HS-27A (cell line): ENCODE measurements around the gene GGACT.
"Not testable (repeated sequence)": the region's sequence is repeated elsewhere in the genome, so short reads cannot be mapped to it uniquely, and the experiment has no call there.

Experiments
- DNase-seq: peaks from one replicate; pipeline ENCODE4 v3.0.0-alpha.2; 2012; ENCODE audit warnings: low read depth, missing footprints

Gene GGACT

DNA sequence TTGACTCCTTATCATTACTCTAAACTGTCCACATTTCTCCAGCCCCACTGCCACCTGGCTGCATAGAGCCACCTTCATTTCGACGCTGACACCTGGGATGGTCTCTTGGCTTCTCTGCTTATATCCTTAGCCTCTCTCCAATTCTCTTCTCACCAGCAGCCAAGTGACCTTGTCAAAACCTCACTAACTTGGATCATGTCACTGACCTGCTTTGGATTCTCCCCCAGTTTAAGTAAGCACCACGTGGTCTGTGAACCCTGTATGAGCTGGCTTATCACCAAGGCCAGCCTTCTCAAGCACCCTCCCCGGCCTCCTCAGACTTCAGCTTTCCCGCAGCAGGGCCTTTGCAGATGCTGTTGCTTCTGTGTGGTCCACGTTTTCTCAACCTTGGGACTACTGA is 12.3 kb upstream of the GGACT start:
- DNase-seq = no peak

DNA sequence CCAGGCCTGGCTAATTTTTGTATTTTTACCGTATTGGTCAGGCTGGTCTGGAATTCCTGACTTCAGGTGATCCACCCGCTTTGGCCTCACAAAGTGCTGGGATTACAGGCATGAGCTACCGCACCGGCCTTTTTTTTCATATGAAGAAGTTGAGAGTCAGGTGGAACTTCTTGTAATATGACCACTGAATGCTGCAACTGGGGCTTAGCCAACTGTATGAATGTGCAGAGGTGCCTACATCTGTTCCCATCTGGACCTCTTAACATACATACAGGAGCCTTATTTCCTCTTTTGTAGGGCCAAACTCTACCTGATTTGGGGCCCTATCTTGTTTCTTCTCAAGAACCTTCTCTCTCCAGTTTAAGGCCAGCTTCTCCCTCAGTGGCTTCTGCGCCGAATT is 11.9 kb upstream of the GGACT start:
- DNase-seq = no peak

DNA sequence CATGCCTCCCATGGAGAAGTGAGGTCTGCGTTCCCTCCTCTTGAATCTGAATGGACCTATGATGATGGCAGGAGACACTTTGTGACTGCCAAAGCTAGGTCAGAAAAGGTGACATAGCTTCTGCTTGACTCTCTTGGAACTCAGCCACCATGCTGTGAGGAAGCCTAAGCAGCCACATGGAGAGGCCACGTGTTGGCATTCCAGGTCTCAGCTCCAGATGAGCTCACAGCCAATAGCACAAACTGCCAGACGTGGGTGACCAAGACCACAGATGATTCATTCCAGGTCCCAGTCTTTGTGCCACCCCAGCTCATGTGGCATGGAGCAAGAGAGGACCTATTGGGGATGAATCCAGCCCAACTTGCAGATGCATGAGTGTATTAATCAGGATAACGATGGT is 8.7 kb upstream of the GGACT start:
- no peak for DNase-seq

DNA sequence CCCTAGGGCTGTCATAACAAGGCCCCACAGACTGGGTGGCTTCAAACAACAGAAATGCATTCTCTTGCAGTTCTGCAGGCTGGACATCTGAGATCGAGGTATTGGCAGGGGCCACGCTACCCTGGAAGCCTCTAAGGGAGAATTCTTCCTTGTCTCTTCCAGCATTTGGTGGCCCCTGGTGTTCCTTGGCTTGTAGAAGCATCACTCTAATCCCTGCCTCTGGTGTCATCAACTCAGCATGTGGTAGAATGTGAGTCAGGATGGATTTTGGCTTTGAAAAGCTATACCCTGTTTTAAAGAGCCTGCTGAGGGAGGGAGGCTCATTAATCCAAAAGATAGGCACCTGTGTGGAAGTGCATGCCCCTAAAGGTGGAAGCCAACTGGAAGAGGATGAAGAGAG is 7.9 kb upstream of the GGACT start:
- DNase-seq = no peak

DNA sequence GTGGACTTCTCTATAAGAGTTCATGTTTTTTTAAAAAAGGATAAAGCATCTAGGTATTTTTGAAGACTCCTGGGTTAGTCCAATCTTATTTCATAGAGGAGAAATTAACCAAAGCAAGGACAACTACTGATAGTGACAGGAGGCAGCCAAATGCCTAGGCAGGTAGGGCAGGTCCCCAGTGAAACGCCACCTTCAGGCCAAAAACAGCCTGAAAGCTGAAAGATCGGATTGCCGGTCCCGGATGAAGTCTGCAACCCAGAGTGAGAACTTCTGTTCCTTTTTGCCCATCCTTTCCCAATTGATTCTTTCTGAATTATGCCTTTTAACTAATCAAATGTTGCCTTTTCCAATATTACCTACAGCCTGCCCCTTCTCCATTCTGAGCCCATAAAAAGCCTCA is 6.1 kb upstream of the GGACT start:
- DNase-seq = no peak

DNA sequence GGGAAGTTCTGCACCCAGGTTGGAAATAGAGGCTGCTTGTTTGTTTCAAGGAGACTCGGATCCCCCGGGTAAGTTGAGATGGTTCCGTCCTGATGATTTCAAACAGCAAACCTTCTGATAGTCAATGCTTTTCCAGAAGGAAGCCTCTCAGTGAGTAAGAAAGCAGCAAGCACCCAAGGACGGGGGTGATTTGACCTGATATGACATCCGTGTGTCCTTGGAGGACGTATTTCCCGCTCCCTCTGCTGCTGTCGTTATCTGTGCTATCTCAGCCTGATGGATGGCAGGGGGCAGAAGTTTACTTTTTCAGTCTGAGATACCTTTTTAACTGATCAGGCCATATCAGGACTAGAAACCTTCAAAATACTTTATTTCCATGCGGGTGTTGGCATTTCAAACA is 5.7 kb upstream of the GGACT start:
- no peak for DNase-seq

DNA sequence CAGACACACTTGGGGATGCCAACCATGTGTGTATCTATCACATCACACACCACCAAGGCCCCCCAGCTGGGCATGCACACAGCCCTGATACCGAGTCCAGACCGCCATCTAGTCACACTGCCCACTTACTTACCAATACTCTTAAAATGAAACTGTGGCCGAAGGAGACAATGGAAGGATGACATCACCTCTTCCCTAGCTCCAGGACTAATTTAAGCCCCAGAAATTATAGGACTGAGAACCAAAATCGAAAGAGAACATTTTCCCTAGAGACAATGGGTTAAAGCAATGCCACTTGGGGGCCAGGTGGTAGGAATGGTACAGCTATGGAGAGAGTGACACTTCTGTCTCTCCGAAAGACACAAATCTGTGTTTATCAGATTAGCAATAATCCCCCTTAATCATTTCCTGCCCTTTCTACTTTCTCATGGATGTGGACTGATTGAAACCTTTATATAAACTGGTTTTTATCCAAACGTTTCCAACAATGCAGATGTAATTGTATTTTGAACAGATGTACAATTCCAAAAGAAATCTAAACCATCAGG is 663 bp upstream of the GGACT start:
- no peak for DNase-seq

DNA sequence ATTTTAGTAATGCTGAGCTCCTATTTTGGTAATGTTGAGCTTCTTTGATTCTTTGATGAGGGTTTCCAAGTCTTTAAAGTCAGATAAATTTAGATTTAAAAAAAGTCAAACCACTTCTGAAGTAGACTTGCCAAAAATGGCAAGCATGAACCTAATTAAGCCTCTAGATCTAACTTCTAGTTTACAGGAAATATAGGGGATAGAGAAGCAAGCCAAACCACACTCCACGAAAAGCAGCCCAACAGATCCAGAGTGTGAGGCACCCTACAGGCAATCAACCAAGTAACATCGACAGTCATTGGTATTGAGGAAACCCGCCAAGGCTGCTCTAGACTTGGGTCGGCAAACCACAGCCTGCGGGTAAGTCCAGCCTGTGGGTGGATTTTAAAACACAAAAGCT is 3.7 kb downstream of the GGACT start:
- DNase-seq = no peak

DNA sequence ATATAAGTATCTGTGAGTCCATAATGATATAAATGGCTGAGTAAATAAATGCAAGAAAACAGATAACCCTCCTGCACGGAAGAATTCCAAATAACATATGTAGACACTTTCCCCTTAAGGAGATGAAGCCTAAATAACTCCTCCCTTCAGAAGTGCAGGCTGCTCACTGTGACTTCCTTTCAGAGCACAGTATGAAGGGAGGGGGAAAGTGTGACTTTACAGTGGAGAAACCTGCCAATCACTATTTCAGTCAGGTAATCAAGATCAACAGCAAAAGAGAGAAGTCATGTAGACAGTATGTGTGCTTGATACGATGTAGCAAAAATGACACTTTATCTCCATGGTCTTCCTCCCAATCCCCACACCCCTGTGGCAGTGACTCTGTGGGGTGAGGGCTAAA is 7.1 kb downstream of the GGACT start:
- DNase-seq = no peak

DNA sequence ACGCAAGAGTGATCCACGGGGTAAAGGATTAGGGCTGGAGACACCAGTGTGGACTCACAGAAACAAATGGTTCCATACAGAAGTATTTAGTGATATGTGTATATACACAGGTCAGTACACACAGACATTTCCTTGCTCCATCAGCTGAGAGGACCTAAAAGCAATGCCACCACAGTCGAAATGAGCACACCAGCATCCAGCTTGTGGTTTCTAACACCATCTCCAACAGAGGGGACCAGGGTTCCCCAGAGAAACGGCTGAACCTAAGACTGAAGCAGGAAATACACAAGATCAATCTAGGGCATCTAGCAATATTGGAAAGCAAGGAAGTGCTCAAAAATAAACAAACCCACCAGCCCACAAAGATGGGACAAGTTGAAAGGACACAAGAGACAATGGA is 7.6 kb downstream of the GGACT start:
- DNase-seq = no peak

DNA sequence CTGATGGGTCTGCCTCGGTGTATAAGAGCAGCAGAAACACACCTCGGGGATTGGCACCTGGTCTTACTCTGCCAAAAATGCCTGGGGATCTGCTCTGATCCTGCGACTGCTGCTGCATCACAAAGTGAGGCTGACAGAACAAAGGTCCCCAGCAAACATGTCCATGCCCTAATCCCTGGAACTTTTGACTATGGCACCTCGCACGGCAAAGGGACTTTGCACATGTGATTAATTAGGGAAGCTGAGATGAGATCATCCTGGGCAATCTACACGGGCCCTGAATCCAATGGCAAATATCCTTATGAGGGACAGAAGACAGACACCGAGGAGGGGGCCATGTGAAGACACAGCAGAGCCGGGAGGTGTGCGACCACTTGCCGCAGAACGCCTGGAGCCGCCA is 8.5 kb downstream of the GGACT start:
- no peak for DNase-seq

DNA sequence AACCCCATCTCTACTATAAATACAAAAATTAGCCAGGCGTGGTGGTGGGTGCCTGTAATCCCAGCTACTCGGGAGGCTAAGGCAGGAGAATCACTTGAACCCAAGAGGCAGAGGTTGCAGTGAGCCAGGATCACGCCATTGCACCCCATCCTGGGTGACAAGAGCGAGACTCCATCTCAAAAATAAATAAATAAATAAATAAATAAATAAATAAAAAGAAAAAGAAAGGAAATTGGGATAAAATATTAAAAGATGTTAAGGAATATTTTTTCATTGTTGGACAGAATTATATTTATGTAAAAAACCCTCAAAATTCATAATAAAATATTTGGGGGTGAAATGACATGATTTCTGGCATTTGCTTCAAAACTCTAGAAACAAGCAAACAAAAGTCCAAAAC is 11.3 kb downstream of the GGACT start:
- not testable (repeated sequence) for DNase-seq

DNA sequence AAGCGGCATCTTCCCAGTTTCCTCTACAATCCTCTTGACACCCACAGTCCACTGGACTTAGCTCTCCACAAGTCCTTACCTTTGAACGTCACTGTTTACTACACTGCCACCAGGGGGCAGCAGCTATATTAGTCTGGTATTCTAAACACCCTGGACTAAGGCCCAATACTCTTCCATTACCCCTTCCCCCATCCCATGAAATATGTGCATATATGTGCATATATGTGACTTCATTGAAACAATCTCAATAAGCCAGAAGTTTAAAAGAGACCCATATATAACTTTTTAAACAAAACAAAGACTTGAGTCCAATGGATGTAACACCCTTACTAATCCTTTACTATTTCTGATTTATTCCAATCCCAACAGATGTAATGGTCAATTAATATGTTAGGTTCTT is 15.5 kb downstream of the GGACT start:
- peak; percentile 30 for DNase-seq

DNA sequence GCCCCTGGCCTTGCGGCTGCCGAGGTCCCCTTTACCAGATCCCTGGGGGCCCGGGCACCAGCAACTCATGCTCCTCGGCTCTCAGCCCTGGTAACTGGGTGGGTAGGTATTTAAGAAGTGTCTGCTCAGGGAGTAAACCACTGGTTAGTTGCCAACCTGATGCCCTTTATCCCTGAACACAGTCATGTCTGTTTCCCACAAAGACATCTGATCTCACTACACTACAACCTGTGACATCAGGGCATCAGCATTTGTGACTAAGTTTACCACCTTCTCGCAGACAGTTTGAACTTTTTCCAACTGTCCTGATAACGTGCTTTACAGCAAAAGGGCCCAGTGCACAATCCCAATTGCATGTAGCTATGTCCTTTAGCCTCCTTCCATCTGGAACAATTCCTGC is 22.0 kb downstream of the GGACT start:
- DNase-seq = peak; percentile 7

DNA sequence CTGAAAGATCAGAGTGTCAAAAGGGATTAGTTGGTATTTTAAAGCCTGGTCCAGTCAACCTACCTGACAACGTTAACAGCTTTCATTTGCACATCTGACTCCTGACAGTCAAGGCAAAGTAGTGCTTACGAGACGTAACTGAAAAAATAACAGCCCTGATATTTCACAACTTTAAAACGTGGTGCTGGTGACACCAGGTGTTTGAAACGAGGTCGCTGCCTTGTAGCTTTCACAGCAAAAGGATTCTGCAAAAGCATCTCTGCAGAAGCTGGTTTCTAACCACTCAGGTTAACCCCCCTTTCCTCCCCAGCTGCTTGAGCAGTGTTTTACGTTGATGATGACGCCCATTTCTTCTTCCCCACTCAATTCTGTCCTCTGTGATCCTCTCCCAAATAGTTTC is 23.3 kb downstream of the GGACT start:
- DNase-seq = no peak

DNA sequence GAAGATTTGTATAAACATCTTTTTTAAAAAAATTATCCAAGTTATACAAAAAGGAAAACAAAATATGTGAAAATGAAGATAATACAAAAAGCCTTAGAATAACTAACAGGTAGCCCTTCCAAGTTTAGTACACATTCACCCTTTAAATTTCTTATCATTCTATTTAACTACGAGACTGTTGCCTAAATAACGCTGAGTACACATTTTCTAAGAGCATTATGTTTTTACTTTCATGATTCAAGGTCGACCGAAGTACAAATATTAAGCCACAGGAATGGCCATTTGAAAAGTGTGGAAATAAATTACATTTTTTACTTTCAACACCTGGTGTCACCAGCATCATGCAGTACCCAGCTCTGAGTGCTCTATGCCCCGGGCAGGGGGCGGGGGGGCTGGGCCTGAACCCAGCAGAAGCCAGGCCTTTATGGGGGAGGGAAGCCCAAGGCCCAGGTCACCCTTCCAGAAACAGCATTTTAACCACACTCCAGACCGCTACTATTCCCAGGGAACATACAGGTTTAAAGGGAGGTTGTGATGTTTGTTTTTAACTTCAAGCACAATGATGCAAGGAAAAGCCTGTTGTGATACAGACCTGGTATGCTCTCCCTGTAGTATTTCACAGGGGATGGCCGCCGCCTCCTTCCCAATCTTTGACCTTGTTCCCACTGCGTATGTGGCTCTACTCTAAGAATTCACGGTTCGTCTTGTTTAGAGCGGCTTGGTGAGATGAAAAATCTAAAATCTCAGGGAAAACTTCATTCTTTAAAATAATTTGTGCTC is 24.0 kb downstream of the GGACT start:
- DNase-seq = no peak

DNA sequence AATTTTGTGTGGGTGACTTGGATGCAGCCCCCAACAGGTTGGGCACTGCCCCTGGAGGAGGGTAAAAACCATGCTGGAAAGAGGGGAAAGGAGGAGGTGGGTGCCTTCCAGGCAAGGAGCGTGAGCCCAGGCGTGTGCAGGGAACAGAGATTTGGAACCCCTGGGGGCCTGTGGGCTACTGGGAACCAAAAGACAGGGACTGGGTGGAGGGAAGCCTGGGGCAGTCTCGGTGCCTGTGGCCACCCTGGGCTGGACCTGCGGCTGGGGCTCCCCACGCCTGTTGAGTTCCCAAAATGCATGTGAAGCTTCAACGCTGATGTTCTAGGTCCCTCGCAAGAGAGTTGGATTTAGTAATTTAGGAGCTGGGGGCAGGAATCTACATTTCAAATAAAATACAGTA is 24.8 kb downstream of the GGACT start:
- DNase-seq = no peak

DNA sequence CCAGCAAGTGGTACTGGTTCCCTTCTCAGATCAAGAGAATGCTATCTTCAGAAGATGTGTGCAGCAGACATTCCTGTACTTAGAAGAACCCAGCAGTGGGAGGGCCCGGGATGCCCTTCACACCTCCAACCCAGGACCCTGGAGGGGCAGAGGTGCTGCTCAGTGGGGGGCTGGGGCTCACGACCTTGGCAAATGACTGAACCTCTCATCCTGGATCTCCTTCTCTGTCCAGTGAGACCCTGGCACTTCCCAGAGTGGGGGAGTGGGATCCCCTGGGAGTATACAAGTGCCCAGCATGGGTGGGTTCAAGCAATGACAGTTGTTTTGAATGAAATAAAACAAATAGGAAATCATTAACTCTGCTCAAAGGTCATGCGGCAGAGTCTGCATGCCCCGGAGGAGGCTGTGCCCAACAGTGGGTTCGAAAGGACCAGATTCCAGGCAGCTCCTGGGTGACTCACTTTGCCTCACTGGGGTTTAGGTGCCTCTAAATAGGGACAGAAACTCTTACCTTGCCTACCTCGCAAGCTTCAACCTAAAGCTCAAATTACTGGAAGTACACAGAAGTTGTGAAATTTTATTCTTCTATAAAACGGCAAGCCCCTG is 26.9 kb downstream of the GGACT start:
- no peak for DNase-seq

DNA sequence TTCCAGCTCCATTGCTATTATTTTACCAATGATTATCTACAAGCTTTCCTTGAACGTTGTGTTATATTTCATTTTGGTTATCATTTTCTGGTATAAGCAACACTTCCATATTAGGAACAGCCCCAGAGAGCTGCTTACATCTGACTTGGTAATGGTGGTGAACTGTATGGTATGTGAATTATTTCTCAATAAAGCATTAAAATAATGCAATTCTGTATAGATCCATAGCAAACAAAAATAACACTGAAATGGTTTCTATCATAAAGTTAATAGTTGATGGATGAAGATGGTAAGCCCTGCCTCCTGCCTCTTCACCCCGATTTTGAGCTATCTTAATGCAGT is 27.5 kb downstream of the GGACT start:
- no peak for DNase-seq

DNA sequence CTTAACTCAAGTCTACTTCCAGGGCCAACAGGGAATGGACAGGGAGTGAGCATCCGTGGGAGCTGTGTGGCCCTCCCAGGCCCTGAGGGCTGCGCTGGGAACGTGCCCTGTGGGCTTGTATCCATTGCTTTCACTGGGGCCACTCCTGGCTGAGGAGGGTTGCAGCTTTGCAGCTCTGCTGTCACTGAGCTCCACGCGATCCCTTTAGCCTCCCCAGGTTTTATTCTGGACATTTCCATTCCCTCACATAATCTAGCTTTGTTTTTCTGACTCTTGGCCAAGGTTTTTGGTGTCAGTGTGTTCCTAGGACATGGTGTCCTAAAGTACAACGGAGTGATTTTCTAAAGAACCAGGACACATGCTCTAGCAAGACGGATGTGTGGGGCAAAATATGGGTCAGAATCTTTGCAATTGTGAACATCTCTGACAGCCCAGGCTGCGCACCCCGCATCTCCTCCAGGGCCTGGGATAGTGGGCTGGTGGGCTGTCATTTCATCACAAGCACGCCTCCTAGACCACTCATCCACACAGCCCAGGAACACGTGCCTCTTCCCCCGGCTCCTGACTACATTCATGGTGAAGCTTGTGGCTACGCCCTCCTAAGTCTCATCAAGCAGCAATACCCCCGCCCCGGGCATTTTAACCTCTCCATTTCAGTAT is 28.0 kb downstream of the GGACT start:
- no peak for DNase-seq

DNA sequence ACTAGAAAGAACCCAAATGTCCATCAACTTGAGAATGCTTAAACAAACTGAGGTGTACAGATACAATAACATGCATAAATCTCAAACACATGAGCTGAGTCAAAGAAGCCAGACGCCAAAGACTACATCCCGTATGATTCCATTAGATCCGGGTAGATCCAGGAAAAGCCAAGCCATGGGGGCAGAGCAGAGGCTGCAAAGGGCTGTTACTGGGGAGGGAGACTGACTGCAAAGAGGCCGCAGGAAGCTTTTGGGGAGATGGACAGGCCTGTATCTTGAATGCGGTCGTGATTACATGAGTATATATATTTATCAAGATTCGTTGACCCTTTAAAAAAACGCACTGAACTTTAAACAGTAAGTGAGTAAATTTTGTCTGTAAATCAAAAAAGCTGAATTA is 28.7 kb downstream of the GGACT start:
- no peak for DNase-seq

DNA sequence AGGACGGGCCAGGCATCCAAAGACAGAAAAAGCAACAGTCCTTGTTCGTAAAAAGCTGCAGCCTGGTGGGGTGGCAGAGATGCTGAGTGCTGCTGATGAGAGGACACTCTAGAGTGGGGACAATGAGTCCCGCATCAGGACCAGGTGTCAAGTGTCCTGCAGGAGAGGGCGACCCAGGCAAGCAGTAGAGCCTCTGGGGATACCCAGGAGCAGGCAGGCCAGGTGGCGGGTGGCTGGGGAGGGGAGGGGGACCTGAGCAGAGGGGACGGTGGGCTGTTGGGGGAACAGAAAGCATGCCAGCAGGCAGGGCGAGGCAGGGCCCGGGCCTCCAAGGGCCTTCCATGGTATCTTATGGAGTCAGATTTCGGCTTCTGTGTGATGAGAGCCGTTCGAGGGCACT is 35.8 kb downstream of the GGACT start:
- no peak for DNase-seq

DNA sequence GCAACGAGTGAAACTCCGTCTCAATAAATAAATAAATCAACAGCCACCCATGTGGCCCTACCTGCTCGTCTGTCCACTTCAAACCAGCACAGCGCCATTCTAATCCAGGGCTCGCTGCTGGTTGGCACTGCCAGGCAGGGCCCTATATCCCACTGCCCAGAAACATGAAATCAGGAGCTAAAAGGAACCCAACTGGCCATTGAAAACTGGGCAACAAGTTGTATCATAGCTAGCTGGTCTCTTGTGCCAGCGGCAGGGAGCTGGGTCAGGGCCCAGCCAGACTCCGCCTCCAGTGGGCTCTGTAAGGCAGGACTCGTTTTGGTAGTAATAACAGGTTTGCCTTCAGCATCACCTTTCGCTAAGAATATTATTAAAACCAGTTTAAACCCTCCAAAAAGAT is 39.3 kb downstream of the GGACT start:
- DNase-seq = no peak
